GM18505 (cell line): ENCODE results near the gene TTLL5.

Source experiments
- ATAC-seq: cut with Tn5 transposase; IDR thresholded peaks from one replicate; pipeline ENCODE4 v1.9.1; 2021; ENCODE audit not compliant: unreplicated experiment
- POLR2A ChIP-seq: IDR thresholded peaks from 4 replicates; pipeline ENCODE4 v1.6.1; 2011; ENCODE audit warnings: borderline replicate concordance; ENCODE audit not compliant: insufficient read depth, insufficient read length; ENCODE audit errors: extremely low read depth

The TTLL5 gene

GRCh38 chr14:75660630-75661498 lies at the start of gene TTLL5, which contains the start of gene ERG28:
Gene TTLL5 (plus strand): TSS chr14:75661246. CDS start chr14:75663150, 1,904 bp downstream.
Gene ERG28 (minus strand): TSS chr14:75660876. CDS start chr14:75657502, 3,374 bp downstream.
- peak; percentile 89 for TF ChIP-seq POLR2A
- peak; percentile 94 for ATAC-seq

- no peak for TF ChIP-seq POLR2A
- ATAC-seq = no peak
Measured at GRCh38 chr14:75612157-75612556, 48.9 kb upstream of the TTLL5 start.

GRCh38 chr14:75614179-75614578 lies 46.9 kb upstream of the TTLL5 start:
- TF ChIP-seq POLR2A = no peak
- no peak for ATAC-seq

- no peak for TF ChIP-seq POLR2A
- ATAC-seq = no peak
Measured at GRCh38 chr14:75615200-75615599, 45.8 kb upstream of the TTLL5 start.

GRCh38 chr14:75619548-75619947 lies 41.5 kb upstream of the TTLL5 start:
- no peak for TF ChIP-seq POLR2A
- ATAC-seq = no peak

GRCh38 chr14:75625034-75625433 lies 36.0 kb upstream of the TTLL5 start:
- no peak for ATAC-seq
- no peak for TF ChIP-seq POLR2A

- TF ChIP-seq POLR2A = no peak
- no peak for ATAC-seq
Measured at GRCh38 chr14:75626396-75626795, 34.6 kb upstream of the TTLL5 start.

GRCh38 chr14:75626863-75627262 lies 34.2 kb upstream of the TTLL5 start:
- no peak for TF ChIP-seq POLR2A
- no peak for ATAC-seq

- TF ChIP-seq POLR2A = no peak
- ATAC-seq = no peak
Measured at GRCh38 chr14:75627406-75627805, 33.6 kb upstream of the TTLL5 start.

GRCh38 chr14:75628816-75629215 lies 32.2 kb upstream of the TTLL5 start:
- no peak for ATAC-seq
- no peak for TF ChIP-seq POLR2A

- ATAC-seq = no peak
- no peak for TF ChIP-seq POLR2A
Measured at GRCh38 chr14:75630695-75631452, 30.2 kb upstream of the TTLL5 start.

- no peak for TF ChIP-seq POLR2A
- ATAC-seq = no peak
Measured at GRCh38 chr14:75631453-75631831, 29.6 kb upstream of the TTLL5 start.

- no peak for ATAC-seq
- TF ChIP-seq POLR2A = no peak
Measured at GRCh38 chr14:75634848-75635247, 26.2 kb upstream of the TTLL5 start.
